Esophagus muscularis mucosa (tissue), 4 donors: Measurements from ENCODE around the gene GPR82. TPM values are rescaled to one million over a fixed set of nuclear protein-coding genes. Genes with fewer than 3 reads are reported as not detected.
A peak's percentile ranks its signal among the peaks of the same experiment; 100 is the strongest.

ENCODE experiments used
- DNase-seq: peaks from one replicate; pipeline ENCODE4 v3.0.0-alpha.2; 2017; ENCODE audit errors: extremely low spot score
- H3K27ac ChIP-seq, 4 donors: fragments of 200-600 bp; sonication (generic); replicated peaks in 1 of 4; 1 replicate in 3 of 4; 2 replicates in 1 of 4; pipeline ENCODE4 v1.5.1; 2016 to 2019; ENCODE audit warnings: mild to moderate bottlenecking in 1 of 4
- H3K27me3 ChIP-seq, 4 donors: fragments of 200-600 bp; sonication (generic); one replicate each; pipeline versions ENCODE4 v1.5.1 to v1.6.0; 2016 to 2019
- H3K36me3 ChIP-seq, 4 donors: fragments of 200-600 bp; sonication (generic); one replicate each; pipeline ENCODE4 v1.5.1; 2016 to 2019
- H3K4me1 ChIP-seq, 4 donors: fragments of 200-600 bp; sonication (generic); one replicate each; pipeline ENCODE4 v1.5.1; 2016 to 2019
- H3K4me3 ChIP-seq, 4 donors: fragments of 200-600 bp; sonication (generic); 1 replicate in 2 of 4; 2 replicates in 2 of 4; pipeline ENCODE4 v1.5.1; 2016 to 2019; ENCODE audit warnings: mild to moderate bottlenecking in 4 of 4, moderate library complexity in 1 of 4
- H3K9me3 ChIP-seq, 4 donors: fragments of 200-600 bp; sonication (generic); 1 replicate in 3 of 4; 2 replicates in 1 of 4; pipeline ENCODE4 v1.5.1; 2016 to 2019
- CTCF ChIP-seq, 3 experiments: fragments of 200-600 bp in 2 of 3; fragments of 450-650 bp in 1 of 3; sonication (generic) in 2 of 3; IDR thresholded peaks; one replicate each; pipeline ENCODE4 v1.5.1; 2017 to 2019; ENCODE audit warnings: antibody characterized with exemption in 3 of 3, mild to moderate bottlenecking in 2 of 3, moderate library complexity in 1 of 3
- EP300 ChIP-seq: sonication (generic); formaldehyde crosslinking; IDR thresholded peaks from one replicate; pipeline ENCODE4 v1.6.1; 2017; ENCODE audit warnings: antibody characterized with exemption
- POLR2A ChIP-seq: fragments of 450-650 bp; IDR thresholded peaks from one replicate; pipeline ENCODE4 v1.6.1; 2017; ENCODE audit warnings: antibody characterized with exemption, moderate library complexity, mild to moderate bottlenecking, low read depth
- POLR2AphosphoS5 ChIP-seq, 2 donors: sonication (generic); formaldehyde crosslinking; IDR thresholded peaks; one replicate each; pipeline ENCODE4 v1.6.1; 2017; ENCODE audit warnings: antibody characterized with exemption in 2 of 2
- WGBS: methylation state at CpG from one replicate; pipeline ENCODE4 v1.1.5; 2018; 5-methylcytosine and 5-hydroxymethylcytosine counted together
- intact Hi-C: fragments of 100-400 bp; cut with DNase I; formaldehyde crosslinking; loops from one replicate; pipeline ENCODE4 v1.15.1; 2023
- total RNA-seq, 4 donors: library from RNA; depleted of rRNA; stranded (reverse); fragments of >200 nt; gene quantifications; one replicate each; pipeline versions ENCODE4 v1.1.0 to v1.2.1, GENCODE V29; 2016

Gene GPR82
- total RNA-seq, 4 donors from 2014 or later = 0.13 to 0.42 (median 0.34) TPM; not detected in 1

GRCh38 chrX:41730081-41730480 is 6.1 kb downstream of the GPR82 start:
- intact Hi-C loops = no loop called here
- no peaks in the 10 kb centered on the region for H3K27me3 ChIP-seq
- H3K27ac ChIP-seq = no peak overlapping the region
- H3K4me1 ChIP-seq = no peaks in the 10 kb centered on the region
- H3K4me3 ChIP-seq = no peak overlapping the region
- H3K36me3 ChIP-seq = no peaks in the 10 kb centered on the region
- DNase-seq = no peak
- H3K9me3 ChIP-seq = no peaks in the 10 kb centered on the region
- 61% methylated on average over 2 of the region's 2 CpGs for WGBS
- TF ChIP-seq POLR2AphosphoS5 (IDR thresholded peaks at IDR 0.05) (no peak), EP300 (no peak), POLR2A (no peak), CTCF (IDR thresholded peaks at IDR 0.05) (no peak)

GRCh38 chrX:41732260-41732659 is 8.3 kb downstream of the GPR82 start:
- Histone ChIP-seq H3K27me3 (no peaks in the 10 kb centered on the region), H3K9me3 (no peaks in the 10 kb centered on the region), H3K27ac (no peak overlapping the region), H3K36me3 (no peaks in the 10 kb centered on the region), H3K4me3 (no peak overlapping the region), H3K4me1 (no peaks in the 10 kb centered on the region)
- DNase-seq = no peak
- WGBS = 95% methylated on average over 2 of the region's 2 CpGs
- TF ChIP-seq EP300 = no peak
- TF ChIP-seq CTCF (IDR thresholded peaks at IDR 0.05) = no peak
- TF ChIP-seq POLR2AphosphoS5 (IDR thresholded peaks at IDR 0.05) = no peak
- no peak for TF ChIP-seq POLR2A
- intact Hi-C loops = no loop called here

GRCh38 chrX:41733939-41734338 is 10.0 kb downstream of the GPR82 start:
- no peak for DNase-seq
- Histone ChIP-seq H3K4me1 (no peaks in the 10 kb centered on the region), H3K36me3 (no peaks in the 10 kb centered on the region), H3K27ac (no peak overlapping the region), H3K9me3 (no peaks in the 10 kb centered on the region), H3K4me3 (no peak overlapping the region), H3K27me3 (no peaks in the 10 kb centered on the region)
- TF ChIP-seq EP300 (no peak), POLR2AphosphoS5 (IDR thresholded peaks at IDR 0.05) (no peak), CTCF (IDR thresholded peaks at IDR 0.05) (no peak), POLR2A (no peak)
- intact Hi-C loops = no loop called here
- WGBS = 68% methylated on average over 1 of the region's 1 CpG

GRCh38 chrX:41734530-41734929 is 10.5 kb downstream of the GPR82 start:
- no peaks in the 10 kb centered on the region for H3K27me3 ChIP-seq
- no peaks in the 10 kb centered on the region for H3K9me3 ChIP-seq
- 35% methylated on average over 1 of the region's 1 CpG for WGBS
- no peak for DNase-seq
- intact Hi-C loops = no loop called here
- no peak overlapping the region for H3K4me3 ChIP-seq
- no peaks in the 10 kb centered on the region for H3K36me3 ChIP-seq
- peak; percentile 22 to 34 (median 27) for TF ChIP-seq CTCF (IDR thresholded peaks at IDR 0.05)
- TF ChIP-seq POLR2AphosphoS5 (IDR thresholded peaks at IDR 0.05) = no peak
- H3K4me1 ChIP-seq = no peaks in the 10 kb centered on the region
- no peak overlapping the region for H3K27ac ChIP-seq

- intact Hi-C loops = no loop called here
- no peak overlapping the region for H3K4me3 ChIP-seq
- H3K27me3 ChIP-seq = no peaks in the 10 kb centered on the region
- no peaks in the 10 kb centered on the region for H3K4me1 ChIP-seq
- no peaks in the 10 kb centered on the region for H3K9me3 ChIP-seq
- 82% methylated on average over 7 of the region's 7 CpGs for WGBS
- TF ChIP-seq POLR2A = no peak
- no peak for TF ChIP-seq EP300
- TF ChIP-seq POLR2AphosphoS5 (IDR thresholded peaks at IDR 0.05) = no peak
- TF ChIP-seq CTCF (IDR thresholded peaks at IDR 0.05) = no peak
- DNase-seq = no peak
- H3K36me3 ChIP-seq = no peaks in the 10 kb centered on the region
- H3K27ac ChIP-seq = no peak overlapping the region
Observed at GRCh38 chrX:41737065-41737464, 13.1 kb downstream of the GPR82 start.
